ENCODE measurements around the gene EML2.

Gene EML2

DNA sequence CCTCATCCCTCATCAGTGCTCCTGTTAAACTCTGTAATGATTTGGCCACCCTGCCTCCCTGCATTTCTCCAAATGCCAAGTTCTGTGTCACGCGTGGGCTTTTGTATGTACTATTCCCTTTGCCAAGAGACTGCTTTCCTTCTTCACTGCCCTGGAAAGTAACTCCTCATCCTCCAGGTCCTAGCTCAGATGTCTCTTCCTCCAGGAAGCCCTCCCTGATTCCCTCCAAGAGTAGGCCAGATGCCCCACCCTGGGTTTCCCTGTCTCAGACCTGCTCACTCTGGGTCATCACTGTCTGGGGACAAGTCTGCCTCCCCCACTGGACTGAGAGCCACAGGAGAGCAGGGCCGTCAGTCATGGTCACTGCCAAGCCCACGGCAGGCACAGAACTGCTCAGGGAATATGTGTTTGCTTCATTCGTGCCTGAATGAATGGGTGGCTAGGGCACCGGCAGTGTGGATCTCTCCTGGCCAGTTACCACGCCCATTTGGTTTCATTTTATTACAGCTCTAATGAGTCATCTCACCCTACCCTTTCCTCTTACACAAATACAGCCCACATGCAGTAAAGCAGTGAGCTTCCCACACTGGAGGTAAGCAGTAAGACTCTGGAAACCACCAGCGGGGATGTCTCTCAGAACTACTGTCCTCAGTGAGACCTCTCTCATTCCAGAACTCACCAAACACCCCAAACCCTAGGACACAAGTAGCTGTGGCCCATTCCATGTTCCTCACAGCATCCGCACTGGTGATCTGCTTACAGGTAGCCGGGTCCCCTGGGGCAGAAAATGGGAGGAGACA lies 25.1 kb downstream of the EML2 start:
- DNase-seq, result peak; percentile 34
- Mint-ChIP-seq H3K27me3 (no peaks in the 10 kb centered on the region), H3K4me3 (peak overlapping the region; percentile 32), H3K9me3 (peaks cover under 1% of the 10 kb centered on the region), H3K36me3 (ENCODE audit: low read depth) (peaks cover 61% of the 10 kb centered on the region), H3K27ac (peak overlapping the region; percentile 91), H3K4me1 (peaks cover 21% of the 10 kb centered on the region)
- peak; percentile 92 for ATAC-seq

DNA sequence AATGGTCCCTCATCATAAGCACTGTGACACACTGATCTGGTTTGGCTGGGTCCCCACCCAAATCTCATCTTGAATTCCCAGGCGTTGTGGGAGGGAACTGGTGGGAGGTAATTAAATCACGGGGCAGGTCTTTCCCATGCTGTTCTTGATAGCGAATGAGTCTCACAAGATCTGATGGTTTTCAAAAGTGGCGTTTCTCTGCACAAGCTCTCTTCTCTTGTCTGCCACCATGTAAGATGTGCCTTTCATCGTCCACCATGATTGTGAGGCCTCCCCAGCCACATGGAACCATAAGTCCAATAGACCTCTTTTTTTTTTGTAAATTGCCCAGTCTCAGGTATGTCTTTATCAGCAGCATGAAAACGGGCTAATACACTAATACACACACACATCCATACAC lies 30.2 kb downstream of the EML2 start:
- H3K27me3 Mint-ChIP-seq, result no peaks in the 10 kb centered on the region
- DNase-seq (no peak), ATAC-seq (no peak)
- peaks cover 39% of the 10 kb centered on the region for H3K36me3 Mint-ChIP-seq (ENCODE audit: low read depth)
- H3K4me1 Mint-ChIP-seq, result peaks cover 15% of the 10 kb centered on the region
- peaks cover 5% of the 10 kb centered on the region for H3K9me3 Mint-ChIP-seq
- H3K4me3 Mint-ChIP-seq, result no peak overlapping the region
- H3K27ac Mint-ChIP-seq, result no peak overlapping the region

DNA sequence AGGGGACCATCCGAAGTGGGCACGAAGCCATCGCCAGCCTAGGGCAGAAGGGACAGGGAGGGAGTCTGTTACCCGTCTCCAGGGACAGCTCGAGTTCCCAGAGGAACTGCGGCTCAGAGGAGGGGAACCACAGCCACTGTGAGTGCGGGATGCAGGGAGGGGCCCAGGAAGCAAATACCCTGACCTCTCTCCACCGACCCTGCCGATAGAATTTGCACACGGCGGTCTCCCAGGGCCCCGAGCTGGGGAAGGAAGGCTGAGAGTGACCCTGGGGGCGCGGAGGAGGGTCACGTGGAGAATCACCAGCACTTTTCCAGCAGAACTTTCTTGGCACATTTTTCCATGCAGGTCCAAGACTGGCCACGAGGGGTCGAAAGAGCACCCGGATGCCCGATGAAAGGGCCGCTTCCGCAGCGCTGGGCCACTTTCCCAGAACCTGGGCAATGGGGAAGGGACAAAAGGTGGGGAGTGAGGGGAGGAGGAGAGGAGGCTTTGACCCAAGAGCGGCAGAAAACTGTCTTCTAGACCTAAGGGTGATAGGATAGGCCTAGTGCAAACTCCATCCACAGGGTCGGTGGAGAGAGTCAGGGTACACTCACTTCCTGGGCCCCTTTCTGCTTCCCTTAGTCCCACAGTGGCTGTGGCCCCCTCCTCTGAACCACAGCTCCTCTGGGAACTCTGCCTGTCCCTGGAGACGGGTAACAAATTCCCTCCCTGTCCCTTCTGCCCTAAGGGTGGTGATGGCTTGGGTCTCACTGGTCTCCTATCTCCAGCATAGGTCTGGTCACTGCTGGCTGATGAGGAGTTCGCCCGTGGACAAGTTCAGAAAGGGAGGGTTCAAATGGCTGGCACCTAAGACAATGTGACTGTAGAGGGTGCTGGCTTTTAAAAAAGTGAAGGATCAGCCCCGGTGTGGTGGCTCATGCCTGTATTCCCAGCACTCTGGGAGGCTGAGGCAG lies 31.8 kb downstream of the EML2 start:
- Mint-ChIP-seq H3K27ac (peak overlapping the region; percentile 84), H3K4me1 (peaks cover 10% of the 10 kb centered on the region), H3K4me3 (no peak overlapping the region), H3K36me3 (ENCODE audit: low read depth) (peaks cover 30% of the 10 kb centered on the region), H3K27me3 (peaks cover 11% of the 10 kb centered on the region), H3K9me3 (peaks cover 5% of the 10 kb centered on the region)
- peak; percentile 15 for ATAC-seq
- peak; percentile 62 for DNase-seq

DNA sequence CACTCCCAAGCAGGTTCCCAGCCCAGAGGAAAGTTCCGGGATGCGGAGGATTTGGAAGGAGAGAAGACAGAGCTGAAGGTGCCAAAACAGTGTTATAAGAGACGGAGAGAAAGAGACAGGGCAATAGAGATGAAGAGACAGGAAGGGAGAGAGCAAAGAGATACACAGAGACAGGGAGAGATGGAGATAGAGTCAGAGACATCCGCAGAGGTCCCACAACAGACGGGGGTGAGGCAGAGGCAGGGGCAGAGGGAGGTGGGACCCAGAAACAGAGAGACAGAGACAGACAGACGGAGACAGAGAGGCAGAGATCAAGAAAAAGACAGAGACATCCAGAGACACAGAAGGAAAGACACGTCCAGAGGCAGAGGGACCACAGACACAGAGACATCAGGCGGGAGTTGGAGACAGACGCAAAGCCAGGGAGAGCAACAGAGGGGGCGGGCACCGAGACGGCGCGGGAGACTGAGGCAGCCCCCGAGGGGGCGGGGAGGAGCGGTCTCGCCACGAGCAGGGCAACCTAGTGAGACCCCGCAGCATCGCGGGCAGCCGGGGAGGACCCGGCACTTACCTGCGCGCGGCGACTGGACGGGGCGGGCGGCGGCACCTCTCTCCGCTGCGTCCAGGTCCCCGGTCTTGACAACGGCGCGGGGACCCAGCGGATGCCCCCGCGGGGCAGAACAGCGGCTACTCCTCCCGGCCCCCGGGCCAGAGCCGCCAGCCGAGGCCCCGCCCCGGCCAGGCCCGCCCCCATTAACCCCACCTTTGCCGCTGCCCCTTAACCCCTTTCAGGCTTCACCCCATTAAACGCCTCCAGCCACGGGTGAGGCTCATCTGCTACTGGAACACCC lies 37.4 kb downstream of the EML2 start, which contains the start of gene GPR4:
Gene GPR4, minus strand, starts transcription at position 689 of the 851 bp plus-strand sequence. CDS start 10,346 bp downstream, outside the sequence.
- no peaks in the 10 kb centered on the region for H3K36me3 Mint-ChIP-seq (ENCODE audit: low read depth)
- no peak within 1 kb of the TSS for H3K4me3 Mint-ChIP-seq
- DNase-seq (no peak), ATAC-seq (no peak)
- H3K27ac Mint-ChIP-seq, result no peak within 1 kb of the TSS
- peaks cover 32% of the 10 kb centered on the region for H3K4me1 Mint-ChIP-seq
- H3K9me3 Mint-ChIP-seq, result no peaks in the 10 kb centered on the region
- peaks cover 61% of the 10 kb centered on the region for H3K27me3 Mint-ChIP-seq

DNA sequence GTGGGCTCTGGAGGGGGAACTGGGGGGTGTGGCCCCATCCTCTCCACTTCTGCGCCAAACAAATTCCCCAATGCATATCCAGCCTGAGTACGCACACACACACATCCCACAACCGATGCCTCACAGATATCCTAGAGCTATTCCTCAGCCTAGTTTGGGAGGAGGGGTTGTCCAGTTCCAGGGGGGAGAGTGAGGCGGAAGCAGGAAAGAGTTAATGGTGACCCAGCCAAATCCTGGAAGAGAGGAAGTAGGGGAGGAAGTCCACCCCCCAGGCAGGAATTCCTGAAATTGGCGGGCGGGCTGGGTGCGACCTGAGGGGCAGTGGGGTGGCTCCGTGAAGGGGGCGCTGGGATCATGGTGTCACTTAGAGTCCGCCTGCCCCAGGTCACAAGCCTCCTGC lies 38.1 kb downstream of the EML2 start:
- Mint-ChIP-seq H3K27me3 (peaks cover 67% of the 10 kb centered on the region), H3K9me3 (no peaks in the 10 kb centered on the region), H3K36me3 (ENCODE audit: low read depth) (no peaks in the 10 kb centered on the region), H3K4me3 (no peak overlapping the region), H3K27ac (no peak overlapping the region), H3K4me1 (peaks cover 32% of the 10 kb centered on the region)
- ATAC-seq (no peak), DNase-seq (no peak)

DNA sequence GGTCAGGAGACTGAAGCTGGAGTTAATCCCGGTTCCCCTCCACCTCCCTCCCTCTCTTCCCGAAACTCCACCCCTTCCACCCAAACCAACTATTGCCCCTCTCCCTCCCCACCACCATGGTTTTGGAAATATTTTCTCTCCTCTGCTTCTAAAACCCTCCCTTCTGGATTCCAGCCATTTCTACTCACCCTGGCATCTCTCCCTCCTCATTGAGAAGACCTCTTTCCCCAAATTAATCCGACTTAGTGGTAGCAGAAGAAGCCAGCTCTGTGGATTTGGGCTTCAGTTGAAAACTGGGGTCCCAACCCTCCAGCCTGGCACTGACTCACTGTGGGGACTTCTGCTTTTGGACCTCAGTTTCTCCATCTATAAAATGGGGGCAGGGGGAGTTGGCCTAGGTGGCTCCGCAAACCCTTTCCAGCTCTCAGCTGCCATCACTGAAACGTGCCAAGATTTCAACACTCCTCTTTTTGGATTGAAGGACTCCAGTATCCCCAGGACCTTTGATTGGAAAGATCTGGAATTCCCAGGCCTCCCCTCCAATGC lies 38.8 kb downstream of the EML2 start:
- Mint-ChIP-seq H3K36me3 (ENCODE audit: low read depth) (no peaks in the 10 kb centered on the region), H3K9me3 (no peaks in the 10 kb centered on the region), H3K27ac (no peak overlapping the region), H3K4me1 (peaks cover 32% of the 10 kb centered on the region), H3K4me3 (no peak overlapping the region), H3K27me3 (peaks cover 74% of the 10 kb centered on the region)
- no peak for ATAC-seq
- no peak for DNase-seq

DNA sequence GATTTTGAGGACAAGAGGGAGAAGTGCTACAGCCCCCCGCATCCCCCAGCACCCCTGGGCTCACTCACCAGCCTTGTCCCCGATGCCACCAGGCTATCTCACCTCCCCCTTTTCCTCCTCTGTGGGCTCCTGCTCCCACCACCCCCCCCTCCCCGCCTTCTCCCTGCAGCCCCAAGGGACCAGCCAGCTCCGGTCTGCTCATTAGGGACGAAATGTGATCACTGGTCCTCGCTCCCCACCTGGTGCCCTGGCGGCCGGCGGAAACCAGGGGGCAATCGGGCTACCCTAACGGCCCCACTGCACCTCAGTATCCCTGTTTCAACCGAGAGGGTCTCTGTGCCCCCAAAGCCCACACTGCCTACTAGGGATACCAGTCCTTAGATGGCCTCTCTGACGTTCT lies 39.9 kb downstream of the EML2 start:
- no peak overlapping the region for H3K4me3 Mint-ChIP-seq
- no peak overlapping the region for H3K27ac Mint-ChIP-seq
- no peak for DNase-seq
- H3K27me3 Mint-ChIP-seq, result peaks cover 79% of the 10 kb centered on the region
- H3K4me1 Mint-ChIP-seq, result peaks cover 32% of the 10 kb centered on the region
- no peak for ATAC-seq
- no peaks in the 10 kb centered on the region for H3K9me3 Mint-ChIP-seq
- no peaks in the 10 kb centered on the region for H3K36me3 Mint-ChIP-seq (ENCODE audit: low read depth)

DNA sequence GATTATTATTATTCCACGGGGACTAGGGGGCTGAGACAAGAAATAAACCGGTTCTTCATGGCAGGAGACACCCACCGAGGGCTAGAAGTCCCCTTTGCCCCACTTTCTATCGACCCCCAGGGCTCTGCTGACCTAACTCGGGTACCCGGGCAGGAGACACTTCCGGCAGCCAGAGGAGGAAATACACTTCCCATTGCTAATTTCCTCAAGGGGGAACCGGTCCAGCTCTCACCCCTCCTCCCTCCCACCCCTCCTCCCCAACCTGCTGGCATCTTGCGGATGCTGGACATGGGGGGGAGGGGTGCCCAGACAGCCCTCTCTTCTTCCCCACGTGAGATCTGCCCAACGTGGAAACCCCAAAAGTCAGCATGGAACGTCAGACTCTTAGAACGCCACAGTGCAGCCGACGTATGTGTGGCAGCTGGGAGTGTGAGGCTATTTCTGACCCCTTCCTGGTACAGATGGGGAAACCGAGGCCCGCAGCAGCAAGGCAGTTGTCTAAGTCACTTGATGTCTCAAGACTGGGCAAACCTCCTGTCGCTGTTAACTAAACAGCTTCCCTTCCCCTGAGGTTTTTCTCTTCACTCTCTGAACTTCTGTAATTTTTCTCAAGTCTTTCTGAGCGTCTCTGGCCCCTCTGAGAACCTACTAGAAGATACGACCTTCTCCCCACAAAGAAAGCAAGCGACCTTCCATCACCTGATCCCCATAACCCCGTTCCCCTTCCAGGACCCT lies 40.8 kb downstream of the EML2 start:
- peak overlapping the region; percentile 62 for H3K4me3 Mint-ChIP-seq
- no peaks in the 10 kb centered on the region for H3K9me3 Mint-ChIP-seq
- ATAC-seq, result no peak
- peak overlapping the region; percentile 26 for H3K27ac Mint-ChIP-seq
- H3K4me1 Mint-ChIP-seq, result peaks cover 32% of the 10 kb centered on the region
- no peak for DNase-seq
- H3K27me3 Mint-ChIP-seq, result peaks cover 79% of the 10 kb centered on the region
- no peaks in the 10 kb centered on the region for H3K36me3 Mint-ChIP-seq (ENCODE audit: low read depth)

DNA sequence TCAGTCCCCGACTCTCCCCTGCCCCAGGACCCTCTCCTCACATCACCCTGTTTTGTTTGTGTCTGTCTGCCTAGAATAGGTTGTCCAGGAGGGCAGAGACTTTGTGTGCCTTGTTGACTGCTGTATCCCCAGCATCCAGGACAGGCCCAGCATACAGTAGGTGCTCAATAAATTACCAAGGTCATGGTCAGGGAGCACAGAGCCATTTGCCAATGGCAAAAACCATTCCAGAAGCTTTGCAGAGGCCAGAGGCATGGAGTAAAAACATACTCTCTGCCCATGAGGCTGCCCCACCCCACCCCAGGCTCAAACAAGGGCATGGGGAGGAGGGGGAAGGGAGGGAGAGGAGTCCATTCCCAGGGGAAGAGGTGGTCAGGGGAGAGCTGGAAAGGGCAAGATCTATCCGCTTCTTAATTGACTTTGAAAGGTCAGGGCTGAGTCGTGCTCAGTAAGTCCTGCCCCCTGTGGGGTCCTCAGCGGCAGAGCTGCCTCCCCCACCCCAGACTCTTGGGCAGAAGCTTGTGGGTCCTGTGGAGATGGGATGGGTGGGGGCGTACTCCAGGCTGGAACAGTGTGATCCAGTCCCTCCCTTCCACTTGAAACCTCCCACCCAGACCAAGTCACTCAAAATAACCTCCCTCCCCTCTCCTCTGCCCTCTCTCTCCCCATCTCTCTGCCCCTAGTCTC lies 41.6 kb downstream of the EML2 start:
- no peak for ATAC-seq
- Mint-ChIP-seq H3K27me3 (peaks cover 72% of the 10 kb centered on the region), H3K27ac (no peak overlapping the region), H3K9me3 (no peaks in the 10 kb centered on the region), H3K4me1 (peaks cover 32% of the 10 kb centered on the region), H3K36me3 (ENCODE audit: low read depth) (no peaks in the 10 kb centered on the region), H3K4me3 (peak overlapping the region; percentile 62)
- no peak for DNase-seq

DNA sequence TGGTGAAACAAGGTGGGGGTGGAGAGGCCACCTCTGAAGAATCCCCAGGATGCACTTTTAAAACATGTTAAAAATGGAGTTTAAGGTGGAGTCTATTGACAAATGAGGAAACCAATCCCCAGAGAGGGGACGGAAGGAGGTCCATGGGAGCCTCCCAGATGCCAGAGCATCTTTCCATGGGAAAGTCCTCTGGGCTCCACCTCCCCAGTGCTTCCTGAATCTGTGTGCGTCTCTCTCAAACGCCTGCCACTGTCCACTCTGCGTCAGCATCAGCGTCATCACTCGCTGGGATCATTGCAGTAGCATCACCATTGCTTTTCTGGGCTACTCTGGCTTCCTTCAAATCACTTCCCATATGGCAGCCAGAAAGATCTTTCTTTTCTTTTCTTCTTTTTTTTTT lies 43.4 kb downstream of the EML2 start:
- H3K4me1 Mint-ChIP-seq, result peaks cover 34% of the 10 kb centered on the region
- DNase-seq (no peak), ATAC-seq (no peak)
- no peaks in the 10 kb centered on the region for H3K9me3 Mint-ChIP-seq
- H3K27ac Mint-ChIP-seq, result no peak overlapping the region
- H3K4me3 Mint-ChIP-seq, result no peak overlapping the region
- H3K27me3 Mint-ChIP-seq, result peaks cover 72% of the 10 kb centered on the region
- no peaks in the 10 kb centered on the region for H3K36me3 Mint-ChIP-seq (ENCODE audit: low read depth)

DNA sequence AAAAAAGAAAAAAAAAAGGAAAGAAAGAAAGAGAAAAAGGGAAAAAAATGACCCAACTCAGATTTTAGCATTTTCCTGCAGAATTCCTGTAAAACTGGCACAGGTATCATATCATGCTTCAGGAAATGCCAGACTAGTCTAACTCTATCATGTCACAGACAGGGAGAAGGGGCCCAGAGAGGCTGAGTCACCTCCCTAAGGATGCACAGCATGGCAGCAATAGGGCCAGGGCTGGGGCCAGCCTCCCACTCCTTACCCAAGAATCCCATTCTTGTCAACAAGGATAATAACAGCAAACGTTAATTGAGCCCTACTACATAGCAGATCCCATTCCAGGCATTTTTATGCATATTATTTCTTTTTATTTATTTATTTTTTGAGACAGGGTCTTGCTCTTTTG lies 45.7 kb downstream of the EML2 start:
- Mint-ChIP-seq H3K36me3 (ENCODE audit: low read depth) (no peaks in the 10 kb centered on the region), H3K27ac (no peak overlapping the region), H3K4me3 (no peak overlapping the region), H3K27me3 (peaks cover 70% of the 10 kb centered on the region), H3K9me3 (no peaks in the 10 kb centered on the region), H3K4me1 (peaks cover 23% of the 10 kb centered on the region)
- ATAC-seq (no peak), DNase-seq (no peak)

DNA sequence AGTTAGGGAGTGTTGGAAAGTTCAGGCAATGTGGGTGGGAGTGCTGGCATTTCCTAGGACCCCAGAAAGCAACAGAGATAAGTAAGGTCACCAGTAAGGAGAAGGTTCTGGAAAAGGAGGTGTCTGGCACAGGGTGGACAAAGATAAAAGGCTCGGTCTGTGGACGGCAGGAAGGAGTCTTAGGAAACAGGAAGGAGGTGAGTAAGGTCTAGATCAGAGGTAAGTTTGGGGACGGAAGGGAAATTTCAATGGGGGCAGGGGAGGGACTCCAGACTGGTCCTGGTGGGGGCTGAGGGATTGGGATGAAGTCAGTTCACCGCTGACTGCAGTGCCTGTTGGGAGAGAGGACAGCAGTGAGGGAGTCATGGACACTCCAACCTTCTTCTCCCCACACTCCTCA lies 46.8 kb downstream of the EML2 start:
- Mint-ChIP-seq H3K27me3 (peaks cover 60% of the 10 kb centered on the region), H3K4me1 (peaks cover 13% of the 10 kb centered on the region), H3K9me3 (no peaks in the 10 kb centered on the region), H3K27ac (no peak overlapping the region), H3K4me3 (no peak overlapping the region), H3K36me3 (ENCODE audit: low read depth) (no peaks in the 10 kb centered on the region)
- ATAC-seq (no peak), DNase-seq (no peak)

DNA sequence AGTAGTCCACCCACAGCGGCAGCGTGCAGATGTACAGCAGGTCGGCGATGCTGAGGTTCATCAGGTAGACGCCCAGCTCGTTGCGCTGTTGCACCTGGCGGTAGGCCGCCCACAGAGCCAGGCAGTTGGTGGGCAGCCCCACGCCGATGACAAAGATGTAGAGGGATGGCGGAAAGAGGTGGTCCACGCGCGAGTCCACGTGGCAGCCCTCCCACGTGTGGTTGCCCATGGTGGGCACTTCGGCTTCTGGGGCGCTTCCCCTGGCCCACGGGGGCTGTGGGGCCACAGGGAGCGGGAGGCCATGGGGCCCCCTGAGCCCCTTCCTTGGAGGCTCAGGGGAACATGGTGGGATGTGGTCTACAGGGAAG lies 47.6 kb downstream of the EML2 start:
- Mint-ChIP-seq H3K36me3 (ENCODE audit: low read depth) (no peaks in the 10 kb centered on the region), H3K27me3 (peaks cover 52% of the 10 kb centered on the region), H3K4me1 (peaks cover 12% of the 10 kb centered on the region), H3K9me3 (no peaks in the 10 kb centered on the region), H3K27ac (no peak overlapping the region), H3K4me3 (no peak overlapping the region)
- ATAC-seq, result no peak
- no peak for DNase-seq
